SK-N-SH (cell line): ENCODE data around the gene HEPN1. TPM values are rescaled to one million over a fixed set of nuclear protein-coding genes. Genes with fewer than 3 reads are reported as not detected.

Source experiments
- CTCF ChIA-PET: fragments of 300-600, 350-600 bp; formaldehyde crosslinking; extraction: SDS; loops from one replicate; lab custom pipeline; 2021; lab: Yijun Ruan, JAX
- POLR2A ChIA-PET: fragments of 350-600 bp; sonication (Branson Sonifier 250); formaldehyde crosslinking; extraction: SDS; loops from one replicate; lab custom pipeline; 2020; ENCODE audit warnings: antibody characterized with exemption, inconsistent platforms; lab: Yijun Ruan, JAX
- DNase-seq: peaks from one replicate; pipeline ENCODE4 v3.0.0; 2012
- H2AFZ ChIP-seq: fragments of 200-600 bp; sonication (generic); 2 replicates; pipeline ENCODE4 v1.8.1; 2016; ENCODE audit warnings: antibody characterized with exemption, mild to moderate bottlenecking, low read depth
- H3F3A ChIP-seq: fragments of 200-600 bp; sonication (generic); replicated peaks from 2 replicates; pipeline ENCODE3; 2016; ENCODE audit warnings: antibody characterized with exemption, mild to moderate bottlenecking; ENCODE audit not compliant: insufficient read depth
- H3K27ac ChIP-seq, 2 experiments: fragments of 200-500 bp in 1 of 2; fragments of 200-600 bp in 1 of 2; sonication (Bioruptor generic) in 1 of 2; sonication (generic), shearing (Covaris generic) in 1 of 2; 2 replicates each; pipeline versions ENCODE4 v1.5.1 to v1.6.1; 2014 to 2016; ENCODE audit warnings: low read depth in 2 of 2, inconsistent platforms in 1 of 2, low read length in 1 of 2, mild to moderate bottlenecking in 1 of 2, mixed read lengths in 1 of 2
- H3K27me3 ChIP-seq: fragments of 200-600 bp; sonication (generic), shearing (Covaris generic); 2 replicates; pipeline ENCODE4 v1.6.1; 2016; ENCODE audit warnings: mixed run types; ENCODE audit not compliant: insufficient read depth
- H3K36me3 ChIP-seq, 2 experiments: fragments of 200-500 bp in 1 of 2; fragments of 200-600 bp in 1 of 2; sonication (Bioruptor generic) in 1 of 2; sonication (generic) in 1 of 2; replicated peaks in 1 of 2; 2 replicates each; pipeline versions ENCODE3 to v1.5.1; 2014 to 2016; ENCODE audit warnings: low read length in 1 of 2, mild to moderate bottlenecking in 1 of 2; ENCODE audit not compliant: insufficient read depth in 2 of 2, control insufficient read depth in 1 of 2
- H3K4me1 ChIP-seq, 2 experiments: fragments of 200-500 bp in 1 of 2; fragments of 200-600 bp in 1 of 2; sonication (Bioruptor generic) in 1 of 2; sonication (generic), shearing (Covaris generic) in 1 of 2; 2 replicates each; pipeline versions ENCODE4 v1.5.1 to v1.6.1; 2014 to 2016; ENCODE audit warnings: low read depth in 1 of 2, low read length in 1 of 2, mixed run types in 1 of 2; ENCODE audit not compliant: insufficient read depth in 2 of 2, control insufficient read depth in 1 of 2
- H3K4me2 ChIP-seq: fragments of 200-600 bp; sonication (generic), shearing (Covaris generic); 2 replicates; pipeline ENCODE4 v1.6.1; 2017; ENCODE audit warnings: mixed run types
- H3K4me3 ChIP-seq, 2 experiments: fragments of 200-500 bp in 1 of 2; fragments of 200-600 bp in 1 of 2; sonication (Bioruptor generic) in 1 of 2; sonication (generic), shearing (Covaris generic) in 1 of 2; 2 replicates each; pipeline versions ENCODE4 v1.5.1 to v1.8.1; 2014 to 2016; ENCODE audit warnings: low read depth in 2 of 2, inconsistent platforms in 1 of 2, low read length in 1 of 2, mild to moderate bottlenecking in 1 of 2, mixed read lengths in 1 of 2, moderate library complexity in 1 of 2
- H3K79me2 ChIP-seq: fragments of 200-600 bp; sonication (generic); 2 replicates; pipeline ENCODE4 v1.8.1; 2017; ENCODE audit warnings: mild to moderate bottlenecking; ENCODE audit not compliant: insufficient read depth
- H3K9ac ChIP-seq: fragments of 200-600 bp; sonication (generic); 2 replicates; pipeline ENCODE4 v1.6.1; 2017; ENCODE audit warnings: mixed run types
- H3K9me2 ChIP-seq: fragments of 200-600 bp; sonication (generic); 2 replicates; pipeline ENCODE4 v1.6.1; 2017; ENCODE audit warnings: mixed run types
- H3K9me3 ChIP-seq: fragments of 200-600 bp; sonication (generic); 2 replicates; pipeline ENCODE4 v1.6.1; 2017; ENCODE audit warnings: mixed run types, mild to moderate bottlenecking, moderate library complexity
- H4K20me1 ChIP-seq: fragments of 200-600 bp; sonication (generic); 2 replicates; pipeline ENCODE4 v1.6.1; 2017; ENCODE audit warnings: mild to moderate bottlenecking, mixed run types; ENCODE audit not compliant: insufficient read depth
- ELF1 ChIP-seq: IDR thresholded peaks from 2 replicates; pipeline ENCODE4 v1.4.0; 2012
- EP300 ChIP-seq, 2 experiments: IDR thresholded peaks; 2 replicates each; pipeline versions ENCODE4 v1.4.0 to v1.6.1; 2012; ENCODE audit warnings: borderline replicate concordance in 1 of 2, low read depth in 1 of 2, low read length in 1 of 2
- FOXM1 ChIP-seq: IDR thresholded peaks from 2 replicates; pipeline ENCODE4 v1.4.0; 2012; ENCODE audit warnings: low read depth, mild to moderate bottlenecking
- MEF2A ChIP-seq: IDR thresholded peaks from 2 replicates; pipeline ENCODE4 v1.4.0; 2012; ENCODE audit warnings: low read depth, borderline replicate concordance
- MXI1 ChIP-seq: IDR thresholded peaks from 2 replicates; pipeline ENCODE4 v1.6.1; 2012; ENCODE audit warnings: mild to moderate bottlenecking, low read depth, low read length, improper control_type of control experiment
- NFIC ChIP-seq: IDR thresholded peaks from 2 replicates; pipeline ENCODE4 v1.4.0; 2012; ENCODE audit warnings: borderline replicate concordance
- ZBTB33 ChIP-seq: IDR thresholded peaks from 2 replicates; pipeline ENCODE4 v1.4.0; 2012; ENCODE audit warnings: low read depth, borderline replicate concordance
- WGBS: methylation state at CpG from one replicate; pipeline ENCODE4 v1.1.6; 2017; ENCODE audit warnings: low lambda C conversion rate; 5-methylcytosine and 5-hydroxymethylcytosine counted together
- polyA plus RNA-seq, 3 experiments: library from polyadenylated mRNA; depleted of rRNA; stranded (reverse); fragments of >200 nt; gene quantifications; 2 replicates each; pipeline ENCODE4 v1.2.3, GENCODE V29; 2012
- TF ChIP-seq, protein P1 (sequence below): IDR thresholded peaks from 2 replicates; pipeline ENCODE4 v1.4.0; 2012; ENCODE audit warnings: low read depth

The HEPN1 gene
- polyA plus RNA-seq, 1 of the 3 experiments (the other 2 are of a cell fraction), result not detected

- H3K27me3 ChIP-seq, result no peaks in the 10 kb centered on the region
- TF ChIP-seq, protein P1, sequence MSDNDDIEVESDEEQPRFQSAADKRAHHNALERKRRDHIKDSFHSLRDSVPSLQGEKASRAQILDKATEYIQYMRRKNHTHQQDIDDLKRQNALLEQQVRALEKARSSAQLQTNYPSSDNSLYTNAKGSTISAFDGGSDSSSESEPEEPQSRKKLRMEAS, result no peak
- no peak for TF ChIP-seq ZBTB33
- TF ChIP-seq ELF1, result no peak
- TF ChIP-seq FOXM1, result no peak
- H3K36me3 ChIP-seq, result no peaks in the 10 kb centered on the region
- peaks cover 4 to 34% of the 10 kb centered on the region in 2 experiments; a peak in 3 of 4 replicates for H3K4me1 ChIP-seq
- ChIA-PET POLR2A (no interaction called here), CTCF (interaction anchor here (1.2 kb wide), 2 partner anchors 23 to 31 kb away, joined by 3 read pairs; no protein-coding TSS in a partner anchor)
- H3K9me3 ChIP-seq, result no peaks in the 10 kb centered on the region
- no peak overlapping the region for H3K4me3 ChIP-seq
- H3K9ac ChIP-seq, result 0 out of 2 replicates have a peak overlapping the region, but pooled peaks have one; percentile 64
- peaks cover 37% of the 10 kb centered on the region for H3F3A ChIP-seq
- H2AFZ ChIP-seq, result peak overlapping the region; percentile 47; the same call in 1 of the 2 replicates
- H3K79me2 ChIP-seq, result no peaks in the 10 kb centered on the region
- WGBS, result 96% methylated on average over 3 of the region's 9 CpGs
- H4K20me1 ChIP-seq, result no peaks in the 10 kb centered on the region
- H3K9me2 ChIP-seq, result no peaks in the 10 kb centered on the region
- H3K4me2 ChIP-seq, result no peak overlapping the region
- DNase-seq, result peak; percentile 12
- peak overlapping the region in 1 of 2 experiments; percentile 96; a peak in 2 of 4 replicates for H3K27ac ChIP-seq
Observed at GRCh38 chr11:124896821-124897391, 22.1 kb upstream of the HEPN1 start.

- TF ChIP-seq ZBTB33 (no peak), NFIC (no peak), MEF2A (no peak), EP300 (IDR thresholded peaks at IDR 0.05; ENCODE audit: borderline replicate concordance in 1 of 2, low read depth in 1 of 2, low read length in 1 of 2) (no peak), MXI1 (no peak)
- H3K79me2 ChIP-seq, result no peaks in the 10 kb centered on the region
- no peaks in the 10 kb centered on the region for H3K36me3 ChIP-seq
- no peaks in the 10 kb centered on the region for H3K9me2 ChIP-seq
- H3K27ac ChIP-seq, result peak within 1 kb of the TSS; percentile 78 to 96
- H3K27me3 ChIP-seq, result no peaks in the 10 kb centered on the region
- H3K4me1 ChIP-seq, result peaks cover 4 to 34% of the 10 kb centered on the region in 2 experiments; a peak in 3 of 4 replicates
- no peaks in the 10 kb centered on the region for H4K20me1 ChIP-seq
- H3K4me2 ChIP-seq, result peak within 1 kb of the TSS; percentile 56
- ChIA-PET POLR2A (no interaction called here), CTCF (interaction anchor here (1.1 to 1.2 kb wide), 3 partner anchors 22 to 507 kb away, joined by 3 to 4 read pairs (median 3); no protein-coding TSS in a partner anchor)
- 77% methylated on average over 8 of the region's 12 CpGs for WGBS
- peak within 1 kb of the TSS; percentile 64 for H2AFZ ChIP-seq
- H3F3A ChIP-seq, result peaks cover 37% of the 10 kb centered on the region
- no peaks in the 10 kb centered on the region for H3K9me3 ChIP-seq
- no peak within 1 kb of the TSS for H3K4me3 ChIP-seq
- DNase-seq, result peak; percentile 5
- H3K9ac ChIP-seq, result peak within 1 kb of the TSS; percentile 64
Observed at GRCh38 chr11:124897674-124898262, 21.3 kb upstream of the HEPN1 start, which contains the start of gene ROBO4. ROBO4 (minus strand) TSS chr11:124897865; CDS start chr11:124897795, 70 bp downstream.
